GM19328 (cell line): ENCODE results near the gene HS3ST3A1.
"Not testable (repeated sequence)": the region's sequence is repeated elsewhere in the genome, so short reads cannot be mapped to it uniquely, and the experiment has no call there.

Source experiments
- ATAC-seq: cut with Tn5 transposase; IDR thresholded peaks from one replicate; pipeline ENCODE4 v1.9.1; 2021; ENCODE audit warnings: mild to moderate bottlenecking, moderate library complexity; ENCODE audit not compliant: unreplicated experiment

HS3ST3A1 gene

DNA sequence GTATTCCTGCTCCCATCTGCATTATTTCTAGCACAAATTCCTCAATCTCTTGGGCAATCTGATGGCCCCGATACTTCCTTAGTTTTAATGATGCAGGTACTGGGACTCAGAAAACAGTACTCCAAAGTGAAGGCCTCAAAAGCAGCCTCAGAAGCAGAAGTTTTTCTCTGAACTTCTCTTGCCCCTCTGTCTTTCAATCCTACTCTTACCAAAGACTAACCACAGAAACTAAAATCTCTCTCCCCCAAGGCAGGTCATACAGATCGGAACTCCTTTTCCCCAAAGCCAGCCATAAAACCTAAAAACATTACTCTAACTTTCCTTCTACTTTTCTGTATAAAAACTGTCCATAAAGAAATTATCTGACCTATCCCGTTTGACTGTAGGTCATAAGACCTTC is 103.5 kb downstream of the HS3ST3A1 start:
- ATAC-seq = no peak

DNA sequence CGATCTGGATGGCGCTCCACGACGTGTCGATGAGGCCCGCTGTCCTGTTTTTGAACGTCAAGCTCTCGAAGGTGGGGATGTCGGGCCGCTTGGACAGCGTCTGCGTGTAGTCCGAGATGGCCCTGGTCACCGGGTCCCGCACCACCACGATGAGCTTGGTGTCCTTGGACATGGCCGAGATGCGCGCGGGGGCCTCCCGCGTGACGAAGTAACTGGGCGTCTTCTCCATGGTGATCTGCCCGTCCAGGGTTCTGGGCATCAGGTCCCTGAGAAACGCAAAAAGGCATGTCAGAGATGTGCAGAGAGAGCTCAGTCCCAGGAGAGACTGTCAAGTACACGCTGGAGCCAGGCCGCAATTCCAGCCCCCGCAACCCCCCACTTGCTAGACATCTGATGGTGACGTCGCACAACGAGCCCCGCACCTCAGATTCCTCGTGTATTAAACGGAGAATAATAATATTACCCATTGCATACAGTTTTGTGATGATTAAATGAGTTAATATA is 105.1 kb downstream of the HS3ST3A1 start:
- not testable (repeated sequence) for ATAC-seq

DNA sequence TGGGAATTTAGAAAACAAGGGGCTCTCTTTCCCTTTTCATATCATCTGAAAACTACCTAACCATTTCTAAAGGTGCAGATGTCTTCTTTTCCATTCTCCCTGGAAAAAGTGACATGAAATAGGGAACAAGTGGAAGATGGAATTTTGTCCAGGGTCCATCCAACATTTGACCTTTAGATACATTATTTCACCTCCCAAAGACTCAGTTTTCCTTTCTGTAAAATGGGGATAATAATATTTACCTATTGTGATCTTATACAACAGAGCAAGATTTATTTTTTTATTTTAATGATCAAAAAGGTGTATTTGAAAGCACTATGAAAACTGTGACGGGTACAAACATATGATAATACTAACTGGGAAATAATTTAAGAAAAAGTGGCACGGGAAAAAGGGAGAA is 106.3 kb downstream of the HS3ST3A1 start:
- ATAC-seq = no peak

DNA sequence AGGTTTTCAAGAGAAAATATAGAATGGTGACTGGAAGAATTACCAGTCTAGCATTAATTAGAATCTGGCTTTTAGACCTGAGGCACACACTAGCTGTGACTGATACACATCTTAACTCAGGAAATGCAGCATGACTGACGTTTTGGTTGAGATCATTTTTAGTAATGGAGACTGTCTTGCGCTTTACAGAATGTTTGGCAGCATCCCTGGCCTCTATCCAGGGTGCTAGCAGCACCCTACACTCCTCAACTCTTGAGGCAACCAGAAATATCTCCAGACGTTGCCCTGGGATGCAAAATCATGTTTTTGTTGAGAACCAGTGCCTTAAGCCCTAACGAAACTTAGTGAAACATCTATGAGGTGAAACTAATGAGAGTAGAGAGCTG is 109.0 kb downstream of the HS3ST3A1 start:
- ATAC-seq = no peak

DNA sequence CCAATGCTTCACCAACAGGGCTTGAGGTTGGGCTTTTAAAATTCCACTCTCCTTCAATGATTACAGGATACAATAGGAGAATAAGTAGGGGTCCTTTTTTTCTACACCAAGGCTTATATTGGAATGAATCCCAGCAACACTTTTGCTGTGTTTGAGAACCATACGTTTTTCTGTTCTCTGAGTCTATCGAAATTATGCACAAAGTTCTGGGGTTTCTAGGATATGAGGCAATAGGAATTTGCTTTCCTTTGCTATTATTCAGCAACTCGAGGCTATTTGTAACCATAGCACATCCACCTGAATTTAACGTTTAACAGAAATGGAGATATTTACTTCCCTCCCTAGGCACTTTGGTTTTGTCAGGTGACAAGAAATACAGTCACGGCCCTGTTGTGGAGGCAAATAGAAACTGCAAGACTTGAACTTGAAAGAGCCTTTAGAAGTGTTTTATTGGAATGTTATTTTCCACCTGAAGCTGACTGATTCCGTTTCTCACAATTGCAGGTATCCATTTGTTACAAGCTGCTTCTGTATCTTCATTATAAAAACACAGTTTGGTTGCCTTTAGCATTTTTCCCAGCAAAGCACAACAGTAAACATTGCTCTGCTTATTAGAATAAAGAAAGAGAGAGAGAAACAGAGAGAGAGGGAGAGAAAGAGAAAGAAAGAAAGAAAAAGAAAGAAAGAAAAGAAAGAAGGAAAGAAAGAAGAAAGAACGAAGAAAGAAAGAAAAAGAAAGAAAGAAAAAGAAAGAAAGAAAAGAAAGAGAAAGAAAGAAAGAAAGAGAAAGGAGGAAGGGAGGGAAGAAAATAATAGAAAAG is 109.6 kb downstream of the HS3ST3A1 start:
- no peak for ATAC-seq

DNA sequence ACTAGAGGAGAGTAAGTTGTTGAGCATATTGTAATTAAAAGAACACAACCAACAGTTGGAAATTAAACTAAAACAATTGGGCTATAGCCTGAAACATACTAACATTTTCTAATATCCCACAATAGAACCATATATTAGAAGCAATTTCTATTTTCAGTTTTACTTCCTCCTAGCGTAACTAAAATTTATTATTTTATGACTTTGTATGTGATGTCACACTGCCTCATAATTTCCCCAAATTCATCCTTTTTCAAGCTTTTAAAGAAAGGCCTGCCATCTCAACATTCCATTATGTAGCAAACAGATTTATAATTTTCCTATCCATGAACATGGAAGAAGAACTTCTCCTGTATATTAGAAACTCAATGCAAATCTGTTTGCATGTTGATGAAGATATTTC is 110.2 kb downstream of the HS3ST3A1 start:
- ATAC-seq = no peak

DNA sequence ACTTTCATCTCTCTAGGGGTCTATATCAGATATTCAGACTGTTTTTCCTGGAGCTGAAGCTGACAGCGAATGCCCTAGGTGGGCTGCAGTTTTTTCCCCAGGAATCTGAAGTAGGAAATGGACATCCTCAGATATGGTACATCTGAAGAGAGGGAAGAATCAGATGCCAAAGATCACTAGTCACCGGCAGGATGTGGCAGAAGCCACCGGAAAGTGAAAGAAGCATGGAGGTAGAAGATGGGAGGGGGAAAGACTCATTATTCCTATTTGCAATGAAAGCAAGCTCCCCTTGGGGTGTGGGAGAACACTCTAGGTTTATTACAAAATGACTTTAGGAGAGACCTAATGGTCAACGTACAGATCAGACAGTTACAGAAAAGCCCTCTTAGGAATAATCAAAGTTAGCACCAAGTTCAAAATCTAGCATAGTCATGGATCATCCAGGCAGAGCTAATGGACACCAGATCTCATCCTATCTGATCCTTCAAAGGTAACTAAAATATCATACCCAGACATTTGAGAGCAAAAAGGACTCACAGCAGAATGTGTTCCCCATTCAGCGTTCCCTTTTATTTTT is 110.7 kb downstream of the HS3ST3A1 start:
- ATAC-seq = no peak

DNA sequence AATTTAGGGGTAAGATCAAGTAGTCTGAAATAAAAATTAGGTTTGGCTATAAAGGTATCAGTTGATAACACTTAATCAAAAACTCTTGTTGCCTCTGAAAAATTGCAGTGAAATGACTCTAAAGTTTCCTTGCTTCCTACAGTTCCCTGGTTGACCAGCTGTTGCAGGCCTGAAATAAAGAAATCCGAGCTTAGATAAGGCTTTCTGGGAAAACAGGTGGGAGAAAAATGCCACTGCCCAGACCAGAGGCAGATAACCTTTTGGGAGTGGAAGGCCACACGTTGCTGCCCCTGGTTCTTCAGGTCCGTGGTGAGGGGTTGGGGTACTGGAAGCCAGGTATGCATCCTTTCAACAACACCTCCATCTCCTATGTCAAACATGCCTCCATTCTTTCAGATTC is 111.3 kb downstream of the HS3ST3A1 start:
- no peak for ATAC-seq

DNA sequence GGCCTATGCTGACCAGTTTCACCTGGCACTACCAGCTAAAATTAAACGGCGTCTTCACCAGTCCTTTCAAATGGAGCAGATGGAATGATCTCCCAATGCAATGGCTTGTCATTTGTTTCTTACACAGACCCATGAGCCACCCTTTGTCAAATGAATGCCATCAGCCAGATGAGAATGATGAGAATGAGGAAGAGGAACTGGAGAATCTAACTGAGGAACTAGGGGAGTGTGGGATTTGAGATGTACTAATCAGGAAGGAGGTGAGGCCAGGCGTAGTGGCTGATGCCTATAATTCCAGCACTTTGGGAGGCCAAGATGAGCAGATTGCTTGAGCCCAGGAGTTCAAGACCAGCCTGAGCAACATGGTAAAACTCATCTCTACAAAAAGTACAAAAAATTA is 116.4 kb downstream of the HS3ST3A1 start:
- no peak for ATAC-seq

DNA sequence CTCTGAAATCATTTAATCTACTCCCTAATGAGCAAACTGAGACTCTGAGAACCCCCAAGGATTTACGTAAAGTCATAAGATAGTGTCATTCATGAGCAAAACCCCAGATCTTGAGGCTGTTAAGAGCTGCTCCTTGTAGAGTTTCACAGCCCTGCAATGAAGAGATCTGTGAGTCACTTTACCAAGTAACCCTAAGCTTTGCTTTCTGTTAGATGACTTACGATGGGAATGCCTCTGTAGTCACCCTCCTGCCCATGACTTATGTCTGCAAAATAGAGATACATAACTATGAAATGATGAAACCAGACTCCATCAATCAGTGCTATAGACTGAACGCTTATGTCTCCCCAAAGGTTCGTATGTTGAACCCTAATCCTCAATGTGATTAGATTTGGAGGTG is 117.7 kb downstream of the HS3ST3A1 start:
- ATAC-seq = no peak

DNA sequence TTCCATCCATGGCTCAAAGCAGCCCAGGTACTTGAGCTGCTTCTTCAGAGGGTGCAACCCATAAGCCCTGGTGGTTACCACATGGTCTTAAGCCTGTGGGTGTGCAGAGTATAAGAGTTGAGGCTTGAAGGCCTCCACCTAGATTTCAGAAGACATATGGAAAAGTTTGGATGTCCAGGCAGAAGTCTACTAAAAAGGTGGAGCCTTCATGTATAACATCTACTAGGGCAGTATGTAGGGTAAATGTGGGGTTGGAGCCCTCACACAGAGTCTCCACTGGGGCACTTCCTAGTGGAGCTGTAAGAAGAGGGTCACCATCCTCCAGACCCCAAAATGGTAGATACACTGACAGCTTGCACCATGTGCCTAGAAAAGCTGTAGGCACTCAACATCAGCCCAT is 120.9 kb downstream of the HS3ST3A1 start:
- no peak for ATAC-seq

DNA sequence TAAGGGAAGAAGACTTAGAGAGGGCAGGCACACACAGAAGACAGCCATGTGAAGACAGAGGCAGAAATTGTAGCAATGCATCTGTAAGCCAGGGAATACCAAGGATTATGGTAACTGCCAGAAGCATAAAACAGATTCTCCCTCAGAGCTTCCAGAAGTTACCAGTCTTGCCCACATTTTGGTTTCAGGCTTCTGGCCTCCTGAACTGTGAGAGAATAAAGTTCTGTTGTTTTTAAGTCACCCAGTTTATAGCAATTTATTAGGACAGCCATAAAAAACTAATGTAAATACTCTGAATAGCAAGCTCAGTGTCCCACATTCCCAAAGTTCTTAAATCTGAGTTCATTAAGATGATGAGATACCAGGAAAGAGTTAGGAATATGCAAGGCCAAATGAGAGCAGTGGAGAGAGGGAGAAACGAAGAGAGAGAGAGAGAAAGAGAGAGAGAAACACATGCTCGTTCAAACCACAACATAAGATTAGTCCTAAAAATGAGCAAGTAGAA is 123.4 kb downstream of the HS3ST3A1 start:
- ATAC-seq = no peak

DNA sequence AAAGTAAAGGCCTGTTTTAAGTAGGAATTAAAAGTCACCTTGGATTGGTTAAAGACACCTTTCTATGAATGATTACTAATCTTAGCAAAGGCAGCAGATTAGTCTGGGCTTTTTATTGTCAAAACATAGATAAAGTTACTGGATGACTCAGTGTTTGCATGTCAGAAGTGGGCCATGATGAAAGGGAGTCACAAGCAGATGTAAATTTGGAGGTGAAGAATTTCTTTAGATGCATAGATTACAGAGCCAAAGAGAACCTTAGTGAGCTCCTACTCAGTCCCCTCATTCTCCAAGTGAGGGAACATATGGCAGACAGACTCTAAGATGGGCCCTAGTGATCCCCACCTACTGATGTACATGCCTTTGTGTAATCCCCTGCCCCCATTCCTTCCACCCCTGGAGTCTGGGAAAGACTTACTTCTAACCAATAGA is 124.5 kb downstream of the HS3ST3A1 start:
- no peak for ATAC-seq

DNA sequence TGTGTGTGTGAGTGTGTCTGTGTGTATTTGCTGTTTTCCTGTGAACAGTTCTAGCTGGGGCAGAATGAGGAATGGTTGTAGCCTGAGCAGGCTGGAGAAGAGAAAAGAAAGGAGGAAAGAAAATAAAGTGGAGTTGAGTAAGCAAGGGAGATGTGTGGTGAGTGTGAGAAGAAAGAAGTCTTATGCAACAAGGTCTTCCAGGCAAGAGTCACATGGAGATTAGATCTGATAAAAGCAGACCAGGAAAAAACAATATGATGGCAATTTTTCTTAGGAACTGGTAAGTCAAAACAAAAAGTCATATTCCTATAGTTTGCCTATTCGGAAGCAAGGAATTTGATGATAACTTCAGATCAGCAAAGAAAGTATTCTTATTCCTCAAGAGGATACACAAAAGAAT is 125.0 kb downstream of the HS3ST3A1 start:
- ATAC-seq = no peak

DNA sequence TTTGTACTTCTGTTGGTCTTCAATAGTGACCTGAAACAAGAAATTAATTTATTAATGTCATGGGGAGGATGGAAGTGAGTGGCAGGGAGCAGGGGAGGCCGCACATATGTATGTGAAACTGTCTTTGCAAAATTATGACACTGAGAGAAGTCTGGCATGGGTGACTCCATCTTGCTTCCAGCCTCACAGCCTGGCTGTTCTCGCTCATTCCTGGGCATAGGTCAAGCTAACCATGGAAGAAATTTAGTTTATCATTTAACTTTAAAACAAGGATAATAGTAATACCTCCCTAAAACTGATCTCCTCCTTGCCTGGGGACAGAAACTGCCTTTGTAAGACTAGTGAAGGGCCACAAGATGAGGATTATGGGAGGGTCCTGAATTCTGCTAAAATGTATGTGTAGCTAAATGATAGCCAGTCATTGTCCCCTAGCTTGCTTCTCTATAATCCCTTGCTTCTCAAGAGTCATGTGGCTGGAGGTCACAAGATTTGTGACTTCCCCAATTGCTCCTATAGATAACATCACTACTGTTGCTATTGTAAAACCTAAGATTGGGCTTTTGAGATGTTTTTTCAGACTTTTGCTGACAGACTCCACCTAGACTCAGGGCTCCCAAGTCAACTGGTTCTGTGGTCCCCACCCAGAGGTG is 126.0 kb downstream of the HS3ST3A1 start:
- no peak for ATAC-seq

DNA sequence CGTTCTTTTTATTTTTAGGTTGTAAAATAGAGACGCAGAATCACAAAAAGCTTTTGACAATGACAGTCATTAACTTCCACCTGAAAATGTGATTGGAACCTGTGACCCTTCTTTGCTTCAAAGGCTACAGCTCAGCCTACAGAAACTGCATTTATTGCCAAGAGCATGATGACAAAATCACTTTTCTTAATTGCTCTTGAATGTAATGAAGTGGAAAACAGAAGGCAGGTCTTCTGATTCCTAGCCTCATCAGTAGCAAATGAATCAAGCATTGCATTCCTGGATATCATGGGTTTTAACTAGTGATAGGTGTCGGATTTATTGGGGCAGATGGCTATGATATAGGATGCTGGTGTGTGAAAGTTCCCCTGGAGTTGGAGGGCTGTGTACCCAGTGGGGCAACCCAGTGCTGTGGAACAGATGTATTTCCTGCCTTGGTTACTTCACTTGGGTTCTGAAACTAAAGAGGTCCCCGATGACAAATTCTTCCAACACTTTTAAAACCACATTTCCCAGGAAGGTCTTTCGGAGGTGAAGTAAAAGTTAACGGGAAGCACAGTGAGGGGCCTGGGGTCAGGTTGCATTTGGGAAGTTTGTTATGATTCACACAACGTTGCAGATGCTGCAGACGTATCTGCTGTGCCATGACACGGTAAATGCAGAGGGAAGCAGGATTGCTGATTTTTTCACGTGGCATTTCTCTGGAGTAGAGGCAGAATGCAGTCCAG is 127.5 kb downstream of the HS3ST3A1 start:
- no peak for ATAC-seq

DNA sequence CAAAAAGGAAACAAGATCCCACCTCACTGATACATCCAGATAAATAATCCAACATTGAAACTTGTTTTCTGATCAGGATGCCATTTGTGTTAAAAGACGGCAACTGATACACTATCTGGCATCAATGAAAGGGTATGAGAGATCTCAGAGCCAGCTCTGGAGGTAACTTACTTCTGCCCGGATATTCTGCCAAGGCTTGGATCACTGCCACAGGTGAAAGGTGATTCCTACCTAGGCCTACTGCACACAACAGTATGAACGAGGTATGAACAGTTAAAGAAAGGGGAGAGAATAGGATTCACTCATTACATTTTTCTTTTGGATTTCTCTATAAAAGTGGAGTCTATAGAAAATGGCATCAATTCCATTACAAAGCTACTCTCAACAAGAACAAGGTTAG is 136.1 kb downstream of the HS3ST3A1 start:
- no peak for ATAC-seq

DNA sequence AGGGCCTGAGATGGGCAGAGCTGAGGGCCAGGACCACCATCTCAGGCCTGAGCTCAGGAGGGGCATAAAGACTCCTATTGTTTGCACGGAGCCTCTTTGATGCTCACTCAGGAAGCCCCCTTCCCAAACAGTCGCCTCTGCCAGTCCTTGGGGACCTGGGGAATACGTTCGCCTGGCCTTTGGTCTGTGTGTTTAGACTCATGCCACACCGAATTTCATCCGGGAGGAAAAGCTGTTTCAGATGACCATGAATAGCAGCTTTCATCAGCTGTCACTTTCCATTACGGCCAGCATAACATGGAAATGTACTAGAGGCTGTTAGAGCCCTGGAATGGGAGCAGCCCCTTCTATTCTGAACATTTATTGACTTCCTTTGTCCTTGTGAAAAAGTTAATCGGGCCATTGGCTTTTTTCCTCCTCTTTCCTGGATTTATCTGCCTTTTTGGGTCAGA is 139.0 kb downstream of the HS3ST3A1 start:
- no peak for ATAC-seq

DNA sequence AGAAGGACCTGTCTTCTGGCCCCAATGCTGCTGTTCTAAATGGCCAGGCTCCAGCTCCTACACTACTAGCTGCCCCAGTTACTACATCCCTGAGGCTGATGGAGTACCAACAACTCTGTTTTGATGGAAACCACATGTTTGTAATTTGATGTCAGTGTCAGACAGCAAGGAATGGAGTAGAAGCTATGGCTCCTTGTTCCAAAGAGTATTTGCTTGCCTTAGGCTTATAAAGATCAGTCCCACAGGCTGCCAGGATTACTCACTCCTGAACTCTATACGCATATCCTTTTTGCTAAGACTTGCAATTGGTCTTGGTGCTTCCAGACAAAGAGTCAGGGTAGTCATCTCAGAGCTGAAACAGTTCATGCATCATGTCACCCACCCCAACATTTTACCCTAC is 139.6 kb downstream of the HS3ST3A1 start:
- ATAC-seq = no peak

DNA sequence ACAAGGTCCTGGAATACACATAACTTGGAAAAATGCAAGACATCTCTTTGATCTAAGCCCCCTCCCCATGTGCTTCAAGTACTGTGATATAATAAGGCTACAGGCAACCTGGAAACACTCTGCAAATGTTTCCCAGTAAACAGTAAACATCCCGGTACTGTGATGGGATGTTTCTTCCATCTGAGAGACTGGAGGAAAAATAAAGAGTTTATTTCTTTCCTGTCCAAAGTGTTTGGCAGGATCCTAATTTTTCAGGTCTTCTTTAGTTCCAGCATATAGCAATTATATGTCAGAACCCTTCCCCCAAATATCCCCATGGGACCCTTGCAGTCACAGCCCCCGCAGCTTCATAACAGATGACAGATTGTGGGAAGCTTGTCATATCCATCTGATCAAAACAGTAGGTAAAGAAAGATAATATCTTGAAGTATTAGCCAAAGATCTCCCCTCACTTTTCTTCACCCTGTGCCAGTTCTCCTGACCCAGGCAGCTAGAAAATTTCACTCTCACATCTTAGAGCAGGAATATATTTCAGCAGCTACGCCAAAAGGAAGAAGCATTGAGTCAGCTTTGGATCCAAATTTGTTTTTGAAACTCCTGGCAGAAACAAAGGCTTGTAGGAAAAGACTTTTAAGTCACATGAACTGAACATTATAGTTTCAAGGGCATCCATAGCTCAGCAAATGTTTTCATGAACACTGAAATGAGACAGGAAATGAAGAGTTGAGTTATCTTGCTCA is 141.3 kb downstream of the HS3ST3A1 start:
- ATAC-seq = no peak
